Stomach smooth muscle (tissue), 2 donors: ENCODE data around the gene FGF4.

Experiments used
- H3K27ac ChIP-seq: one replicate; pipeline ENCODE4 v1.7.0; 2013; ENCODE audit warnings: mild to moderate bottlenecking, low read length, inconsistent platforms
- H3K27me3 ChIP-seq, 2 donors: one replicate each; pipeline ENCODE4 v1.7.0; 2013; ENCODE audit warnings: low read length in 2 of 2; ENCODE audit not compliant: insufficient read depth in 2 of 2, control insufficient read depth in 1 of 2
- H3K36me3 ChIP-seq, 2 donors: one replicate each; pipeline ENCODE4 v1.7.0; 2013; ENCODE audit warnings: low read length in 2 of 2; ENCODE audit not compliant: control insufficient read depth in 2 of 2, insufficient read depth in 2 of 2
- H3K4me1 ChIP-seq: one replicate; pipeline ENCODE4 v1.7.0; 2013; ENCODE audit warnings: low read length; ENCODE audit not compliant: control insufficient read depth, insufficient read depth
- H3K4me3 ChIP-seq, 2 donors: one replicate each; pipeline ENCODE4 v1.7.0; 2013; ENCODE audit warnings: low read length in 2 of 2
- H3K9ac ChIP-seq, 2 donors: one replicate each; pipeline ENCODE4 v1.7.0; 2013; ENCODE audit warnings: low read length in 2 of 2, mild to moderate bottlenecking in 1 of 2
- H3K9me3 ChIP-seq, 2 donors: one replicate each; pipeline ENCODE4 v1.7.0; 2013; ENCODE audit warnings: low read length in 2 of 2; ENCODE audit not compliant: control insufficient read depth in 2 of 2
- donor health status: healthy.
- donor health status: Pancreatic carcinoma.

The FGF4 gene

DNA sequence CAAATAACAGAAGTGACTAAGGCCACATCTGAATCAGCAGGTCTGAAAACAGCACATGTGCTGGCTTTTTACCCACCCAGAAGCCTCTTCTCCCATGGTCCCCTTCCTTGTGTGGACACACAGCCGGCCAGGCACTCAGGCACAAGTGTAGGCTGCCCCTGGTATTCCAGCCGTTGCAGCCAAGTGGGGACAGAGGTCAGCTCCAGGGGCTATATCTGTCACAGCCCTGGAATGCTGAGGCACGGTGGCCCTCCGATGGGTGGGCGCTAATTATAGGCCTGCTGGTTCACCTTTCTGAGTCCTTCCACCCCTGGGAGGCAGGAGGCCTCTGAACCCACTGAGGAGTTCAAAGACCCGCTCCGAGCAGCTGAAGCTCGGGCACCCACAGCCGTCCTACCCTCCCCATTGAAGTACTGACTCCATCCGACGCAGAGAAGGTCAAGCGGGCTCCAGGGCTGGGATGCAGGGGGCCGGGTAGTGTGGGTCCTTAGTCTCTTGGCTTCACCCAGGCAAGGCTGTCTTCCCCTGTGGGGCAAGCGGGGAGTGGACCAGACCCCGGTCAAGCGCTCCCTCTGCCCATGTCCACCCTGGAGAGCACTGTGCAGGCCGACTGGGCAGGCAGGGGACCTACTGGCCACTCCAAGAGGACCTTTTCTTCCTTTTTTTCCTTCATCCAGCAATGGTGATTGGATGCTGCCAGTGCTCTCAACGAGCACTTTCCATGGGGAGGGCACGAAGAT is 29.8 kb upstream of the FGF4 start:
- Histone ChIP-seq H3K27me3 (peaks cover 9 to 12% of the 10 kb centered on the region in 2 donors), H3K27ac (no peak overlapping the region), H3K9ac (no peak overlapping the region), H3K9me3 (peaks cover 0 to 2% of the 10 kb centered on the region in 2 donors), H3K4me1 (no peaks in the 10 kb centered on the region), H3K36me3 (no peaks in the 10 kb centered on the region), H3K4me3 (no peak overlapping the region)

DNA sequence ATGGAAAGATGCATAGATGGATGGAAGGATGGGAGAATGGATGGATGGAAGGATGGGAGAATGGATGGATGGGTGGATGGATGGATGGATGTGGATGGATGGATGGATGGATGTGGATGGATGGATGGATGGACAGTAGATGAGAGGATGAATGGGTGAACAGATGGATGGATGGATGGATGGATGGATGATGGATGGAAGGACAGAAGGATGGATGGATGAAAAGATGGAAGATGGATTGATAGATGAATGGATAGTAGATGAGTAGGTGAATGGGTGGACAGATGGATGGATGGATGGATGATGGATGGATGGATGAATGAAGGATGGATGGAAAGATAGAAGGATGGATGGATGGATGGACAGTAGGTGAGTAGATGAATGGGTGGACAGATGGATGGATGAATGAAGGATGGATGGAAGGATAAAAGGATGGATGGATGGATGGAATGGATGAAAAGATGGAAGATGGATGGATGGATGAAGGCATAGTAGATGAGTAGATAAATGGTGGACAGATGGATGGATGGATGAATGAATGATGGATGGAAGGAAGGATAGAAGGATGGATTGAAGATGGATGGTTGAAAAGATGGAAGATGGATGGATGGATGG is 28.6 kb upstream of the FGF4 start:
- Histone ChIP-seq H3K4me3 (no peak overlapping the region), H3K36me3 (no peaks in the 10 kb centered on the region)

DNA sequence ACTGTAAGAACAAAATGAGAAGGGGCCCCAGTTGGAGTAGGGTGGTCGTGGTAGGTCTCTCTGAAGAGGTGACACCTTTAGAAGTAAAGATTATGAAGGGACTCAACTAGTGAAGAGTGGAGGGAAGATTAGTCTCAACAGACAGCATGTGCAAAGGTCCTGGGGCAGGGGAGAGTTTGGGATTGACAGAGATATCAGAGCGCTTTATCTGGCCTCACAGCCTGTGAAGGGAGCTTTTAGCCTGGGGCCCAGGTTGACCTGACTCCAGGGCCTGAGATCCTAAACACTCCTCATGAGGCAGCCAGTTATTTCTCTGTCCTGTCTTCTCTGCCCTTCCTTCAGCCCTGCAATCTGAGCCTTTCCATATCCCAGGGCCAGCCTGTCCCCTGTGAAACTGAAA is 27.9 kb upstream of the FGF4 start:
- Histone ChIP-seq H3K27me3 (peaks cover under 1 to 14% of the 10 kb centered on the region in 2 donors), H3K4me3 (no peak overlapping the region), H3K4me1 (no peaks in the 10 kb centered on the region), H3K27ac (no peak overlapping the region), H3K9me3 (peaks cover under 1 to 3% of the 10 kb centered on the region in 2 donors), H3K36me3 (no peaks in the 10 kb centered on the region), H3K9ac (no peak overlapping the region)

More for the DNA sequence above, 28.6 kb upstream of the FGF4 start:
- Histone ChIP-seq H3K9ac (no peak overlapping the region), H3K4me1 (no peaks in the 10 kb centered on the region), H3K27ac (no peak overlapping the region), H3K9me3 (peaks cover 2 to 3% of the 10 kb centered on the region in 2 donors), H3K27me3 (peaks cover 8 to 11% of the 10 kb centered on the region in 2 donors)

DNA sequence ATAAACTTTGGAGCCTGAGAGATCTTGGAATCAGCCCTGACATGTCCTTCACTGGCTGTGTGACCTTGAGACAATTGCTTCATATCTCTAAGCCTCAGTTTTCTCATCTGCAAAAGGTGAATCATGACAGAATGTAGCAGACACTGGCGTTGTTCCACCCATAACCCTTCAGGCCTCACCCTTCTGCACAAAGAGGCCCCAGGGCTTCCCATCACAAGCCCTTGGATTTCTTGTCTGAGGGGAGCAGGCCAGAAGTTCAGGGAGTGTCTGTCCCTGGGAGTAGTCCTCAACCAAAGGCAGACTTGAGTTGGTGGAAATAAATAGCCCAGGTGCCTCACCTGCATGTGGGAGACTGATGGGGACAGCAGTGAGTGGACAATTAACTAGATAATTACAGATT is 27.4 kb upstream of the FGF4 start:
- no peaks in the 10 kb centered on the region for H3K36me3 ChIP-seq

DNA sequence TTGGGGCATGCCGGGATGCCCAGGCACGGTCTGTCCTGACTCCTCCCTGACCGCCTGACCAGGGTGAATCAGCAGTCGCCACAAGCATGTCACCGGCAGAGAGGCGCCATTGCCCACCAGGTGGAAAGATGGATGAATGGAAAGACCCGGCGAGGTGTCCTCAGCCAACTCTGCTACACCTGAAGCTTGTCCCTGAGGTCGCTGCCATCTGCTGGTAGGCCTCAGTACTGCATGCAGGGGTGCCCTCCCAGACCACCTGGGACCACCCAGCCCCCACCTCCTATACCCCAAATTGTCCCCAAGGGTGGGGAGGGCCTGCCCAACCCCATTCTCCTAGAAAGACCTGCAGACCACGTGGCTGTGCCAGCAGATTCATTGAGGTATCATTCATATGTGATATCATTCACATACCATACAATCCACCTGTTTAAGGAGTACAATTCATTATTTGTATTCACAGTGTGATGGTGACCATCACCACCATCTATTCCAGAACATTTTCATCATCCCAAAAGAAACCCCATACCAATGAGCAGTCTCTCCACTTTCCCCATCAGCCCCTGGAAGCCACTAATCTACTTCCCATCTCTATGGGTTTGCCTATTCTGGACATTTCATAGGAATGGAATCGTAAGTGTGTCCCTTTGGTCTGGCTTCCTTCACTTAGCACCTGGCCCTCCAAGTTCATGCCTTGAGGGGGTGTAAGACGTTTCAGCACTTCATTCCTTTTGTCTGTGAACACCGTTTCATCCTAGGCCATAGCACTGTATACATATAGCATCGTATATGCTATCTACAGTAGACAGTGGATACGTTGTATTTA is 26.6 kb upstream of the FGF4 start:
- H3K9me3 ChIP-seq: peaks cover 0 to 3% of the 10 kb centered on the region in 2 donors
- no peaks in the 10 kb centered on the region for H3K36me3 ChIP-seq
- H3K27me3 ChIP-seq: peaks cover 0 to 15% of the 10 kb centered on the region in 2 donors
- H3K4me1 ChIP-seq: no peaks in the 10 kb centered on the region
- H3K9ac ChIP-seq: no peak overlapping the region
- no peak overlapping the region for H3K4me3 ChIP-seq
- no peak overlapping the region for H3K27ac ChIP-seq

More for the DNA sequence above, 27.4 kb upstream of the FGF4 start:
- no peak overlapping the region for H3K27ac ChIP-seq
- H3K9ac ChIP-seq: no peak overlapping the region
- H3K27me3 ChIP-seq: peaks cover 0 to 15% of the 10 kb centered on the region in 2 donors
- H3K9me3 ChIP-seq: peaks cover 0 to 3% of the 10 kb centered on the region in 2 donors
- no peak overlapping the region for H3K4me3 ChIP-seq
- no peaks in the 10 kb centered on the region for H3K4me1 ChIP-seq

DNA sequence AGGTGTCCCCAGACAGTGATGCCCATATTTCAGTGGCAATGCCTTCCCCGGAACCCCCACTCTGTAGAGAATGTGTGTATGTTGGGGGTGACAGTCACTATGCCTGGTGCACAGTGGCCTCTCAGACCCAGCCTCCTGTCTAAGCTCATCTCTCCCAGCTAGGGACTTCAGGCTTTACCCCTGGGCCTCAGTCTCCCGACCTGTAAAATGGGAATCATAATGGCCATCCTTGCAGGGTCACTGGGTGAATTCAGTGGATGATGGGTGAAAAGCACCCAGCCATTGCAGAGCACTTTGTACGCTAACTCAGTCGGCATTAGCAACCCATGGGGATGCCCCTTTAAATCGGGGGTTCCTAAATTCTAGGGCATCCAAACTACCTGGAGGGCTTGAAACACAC is 25.1 kb upstream of the FGF4 start:
- H3K9me3 ChIP-seq: peaks cover 0 to 3% of the 10 kb centered on the region in 2 donors
- no peak overlapping the region for H3K4me3 ChIP-seq

DNA sequence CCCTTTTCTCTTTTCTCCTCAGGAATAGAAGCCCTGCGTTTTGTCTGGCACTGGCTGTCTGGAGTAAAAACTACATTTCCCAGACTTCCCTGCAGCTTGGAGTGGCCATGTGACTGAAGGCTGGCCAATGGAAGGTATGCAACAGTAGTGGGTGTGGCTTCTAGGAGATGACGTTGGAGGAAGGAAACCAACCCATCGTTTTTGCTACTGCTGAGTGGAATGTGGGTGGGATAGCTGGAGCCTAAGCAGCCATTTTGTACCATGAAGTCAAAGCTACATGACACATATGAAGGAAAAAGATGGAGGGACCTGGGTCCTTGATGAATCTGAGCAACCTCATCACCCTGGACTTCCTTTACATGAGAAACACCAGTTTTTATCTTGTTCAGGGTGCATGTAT is 24.4 kb upstream of the FGF4 start:
- H3K9ac ChIP-seq: no peak overlapping the region
- H3K9me3 ChIP-seq: peaks cover 0 to 3% of the 10 kb centered on the region in 2 donors
- H3K27ac ChIP-seq: no peak overlapping the region
- peaks cover 0 to 13% of the 10 kb centered on the region in 2 donors for H3K27me3 ChIP-seq
- H3K4me1 ChIP-seq: no peaks in the 10 kb centered on the region
- no peaks in the 10 kb centered on the region for H3K36me3 ChIP-seq
- no peak overlapping the region for H3K4me3 ChIP-seq

More for the DNA sequence above, 25.1 kb upstream of the FGF4 start:
- Histone ChIP-seq H3K36me3 (no peaks in the 10 kb centered on the region), H3K27ac (no peak overlapping the region), H3K27me3 (peaks cover 0 to 15% of the 10 kb centered on the region in 2 donors), H3K4me1 (no peaks in the 10 kb centered on the region), H3K9ac (no peak overlapping the region)

DNA sequence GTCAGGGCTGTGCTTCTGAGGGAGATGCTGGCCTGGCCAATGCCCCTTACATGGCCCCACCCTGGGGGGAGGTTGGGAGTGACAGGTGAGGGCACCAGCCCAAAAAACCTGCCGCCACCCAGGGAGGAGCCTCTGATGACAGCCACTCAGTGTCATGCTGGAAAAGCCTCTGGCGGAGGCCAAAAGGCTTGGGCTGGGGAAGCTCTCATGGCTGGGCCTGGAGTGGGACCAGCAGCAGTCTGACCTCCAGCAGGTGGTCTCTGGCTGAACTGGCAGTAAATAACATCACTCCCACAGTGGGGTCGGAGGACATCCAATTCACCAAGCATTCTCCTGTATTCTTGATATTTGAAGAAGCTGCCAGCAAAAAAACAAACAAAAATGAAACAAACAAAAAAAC is 24.0 kb upstream of the FGF4 start:
- Histone ChIP-seq H3K4me3 (no peak overlapping the region), H3K27ac (no peak overlapping the region), H3K9ac (no peak overlapping the region), H3K4me1 (no peaks in the 10 kb centered on the region), H3K27me3 (peaks cover 0 to 13% of the 10 kb centered on the region in 2 donors), H3K36me3 (no peaks in the 10 kb centered on the region), H3K9me3 (peaks cover 0 to 3% of the 10 kb centered on the region in 2 donors)

DNA sequence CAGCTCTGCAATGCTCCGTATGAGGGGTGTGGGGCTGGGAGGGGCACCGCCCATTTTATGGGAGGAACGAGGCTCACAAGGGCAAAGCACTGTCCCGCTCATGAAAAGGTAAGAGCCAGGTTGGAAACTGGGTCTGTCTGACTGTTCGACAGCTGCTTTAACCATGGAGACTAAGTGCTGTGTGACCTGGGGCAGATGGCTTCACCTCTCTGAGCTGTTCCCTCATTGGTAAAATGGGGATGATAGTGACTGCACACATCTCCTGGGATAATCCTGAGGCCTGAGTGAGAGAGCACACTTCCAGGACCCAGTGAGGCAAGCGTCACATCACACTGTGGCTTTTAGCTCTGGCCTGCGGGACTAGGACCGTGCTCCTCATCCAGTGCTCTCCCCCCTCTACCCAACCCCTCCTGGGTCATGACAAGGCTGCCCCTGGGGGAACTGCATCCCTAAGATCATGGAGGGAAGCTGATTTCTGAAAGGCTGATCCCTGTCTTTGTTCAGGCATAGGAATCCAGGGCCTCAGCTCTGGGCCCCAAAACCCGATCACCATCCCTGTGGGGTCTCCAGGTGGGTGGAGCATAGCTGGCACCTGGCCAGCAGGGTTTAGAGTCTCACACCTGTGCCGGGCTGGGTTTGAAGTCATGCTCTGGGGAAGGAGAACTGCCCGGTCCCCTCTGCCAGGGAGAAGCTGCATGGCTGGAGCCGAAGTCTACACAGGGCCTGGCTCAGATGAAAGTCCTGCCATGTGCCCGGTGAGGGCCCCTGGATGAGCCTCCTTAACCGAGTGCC is 22.8 kb upstream of the FGF4 start:
- Histone ChIP-seq H3K36me3 (no peaks in the 10 kb centered on the region), H3K4me1 (no peaks in the 10 kb centered on the region), H3K9me3 (peaks cover 0 to 3% of the 10 kb centered on the region in 2 donors), H3K9ac (no peak overlapping the region), H3K4me3 (no peak overlapping the region), H3K27me3 (peaks cover 0 to 9% of the 10 kb centered on the region in 2 donors), H3K27ac (no peak overlapping the region)

DNA sequence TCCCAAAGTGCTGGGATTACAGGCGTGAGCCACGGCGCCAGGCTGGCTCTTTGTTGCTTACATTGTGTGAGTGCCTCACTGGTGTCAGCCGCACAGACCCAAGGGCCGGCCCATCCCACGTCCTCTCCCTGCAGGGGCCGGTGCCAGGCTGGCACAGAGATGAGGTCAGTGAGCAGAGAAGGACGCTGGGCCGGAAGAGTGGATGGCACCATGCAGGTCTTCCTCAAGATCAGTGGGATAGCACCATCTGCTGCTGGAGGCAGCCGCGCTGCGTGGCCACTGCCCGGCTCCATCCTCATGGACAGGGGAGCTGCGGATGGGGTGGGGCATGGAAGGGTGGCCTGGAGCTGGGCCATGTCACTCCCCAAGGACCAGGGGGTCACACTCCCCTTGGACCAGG is 22.0 kb upstream of the FGF4 start:
- Histone ChIP-seq H3K9me3 (peaks cover 0 to 3% of the 10 kb centered on the region in 2 donors), H3K27ac (no peak overlapping the region), H3K27me3 (peaks cover 0 to 9% of the 10 kb centered on the region in 2 donors)

More for the DNA sequence above, 22.0 kb upstream of the FGF4 start:
- no peaks in the 10 kb centered on the region for H3K36me3 ChIP-seq
- H3K9ac ChIP-seq: no peak overlapping the region
- no peak overlapping the region for H3K4me3 ChIP-seq
- H3K4me1 ChIP-seq: no peaks in the 10 kb centered on the region
